Measurements from ENCODE around the gene IGFBP2. TPM values are rescaled to one million over a fixed set of nuclear protein-coding genes. Genes with fewer than 3 reads are reported as not detected.

Gene IGFBP2
- 2.4 and 52.5 TPM in 2 replicates for total RNA-seq

GRCh38 chr2:216632952-216633615, at the start of gene IGFBP2:
Gene IGFBP2, plus strand, starts transcription at chr2:216633420. Its CDS starts 104 bp downstream, at chr2:216633524.

GRCh38 chr2:216695401-216695821, 62.2 kb downstream of the IGFBP2 start, which contains the start of gene IGFBP5:
Gene IGFBP5, minus strand, starts transcription at chr2:216695549. Its CDS starts 774 bp downstream, at chr2:216694775.

Other genes with a start within 250 kb of the IGFBP2 start
- 10.1 and 13.1 TPM in 2 replicates for gene SMARCAL1, start 220.9 kb upstream of the IGFBP2 start, total RNA-seq
- 1,590 and 2,045 TPM in 2 replicates for gene RPL37A, start 134.6 kb upstream of the IGFBP2 start, total RNA-seq
- gene IGFBP5, start 62.1 kb downstream of the IGFBP2 start, total RNA-seq = 0.08 and 0.23 TPM in 2 replicates
- gene TNP1, start 226.6 kb downstream of the IGFBP2 start, total RNA-seq = not detected in 2 replicates

All from hair follicular keratinocyte (primary cell).